Measurements from ENCODE around the gene IRAK1BP1.
"Not testable (repeated sequence)": the region's sequence is repeated elsewhere in the genome, so short reads cannot be mapped to it uniquely, and the experiment has no call there.

The IRAK1BP1 gene

GRCh38 chr6:78867370-78868040, at the start of gene IRAK1BP1:
Gene IRAK1BP1 (plus strand): TSS chr6:78867551. CDS start chr6:78867577, 26 bp downstream.
- peak; percentile 36 to 44 for DNase-seq (ENCODE audit: low read depth in 2 of 2, low spot score in 1 of 2)

DNA sequence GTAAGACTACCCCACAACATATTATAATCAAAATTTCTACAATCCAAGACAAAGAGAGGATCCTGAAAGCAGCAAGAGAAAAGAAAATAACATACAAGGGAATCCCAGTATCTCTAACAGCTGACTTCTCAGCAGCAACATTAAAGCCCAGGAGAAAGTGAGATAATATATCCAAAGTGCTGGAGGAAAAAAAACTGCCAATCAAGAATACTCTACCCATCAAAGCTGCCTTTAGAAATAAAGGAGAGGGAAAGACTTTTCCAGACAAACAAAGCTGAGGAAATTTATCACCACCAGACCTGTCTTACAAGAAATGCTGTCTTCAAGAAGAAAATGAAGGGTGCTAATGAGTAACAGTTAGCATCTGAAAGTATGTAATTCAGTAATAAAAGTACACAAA, 43.3 kb upstream of the IRAK1BP1 start:
- DNase-seq (ENCODE audit: low read depth in 2 of 2, low spot score in 1 of 2), result no peak

DNA sequence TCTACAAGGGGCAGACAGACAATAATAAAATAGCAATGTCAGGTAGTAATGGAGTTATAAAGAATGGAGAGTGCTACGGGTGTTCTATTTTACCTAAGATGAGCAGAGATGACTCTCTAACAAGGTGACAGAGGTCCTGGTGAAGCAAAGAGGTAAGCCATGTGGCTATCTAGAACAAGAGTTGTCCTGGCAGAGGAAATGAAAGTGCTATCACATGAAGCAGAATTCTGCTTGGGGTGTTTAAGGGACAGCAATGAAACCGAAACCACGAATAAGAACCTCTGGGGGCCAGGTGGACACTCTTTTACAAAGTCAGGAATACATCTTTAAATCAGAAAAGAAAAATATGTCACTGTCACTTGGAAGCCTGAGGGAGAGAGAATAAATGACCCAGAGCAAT, 37.9 kb upstream of the IRAK1BP1 start:
- DNase-seq (ENCODE audit: low read depth in 2 of 2, low spot score in 1 of 2), result no peak

GRCh38 chr6:78830805-78831204, 36.5 kb upstream of the IRAK1BP1 start:
- DNase-seq (ENCODE audit: low read depth in 2 of 2, low spot score in 1 of 2), result no peak

DNA sequence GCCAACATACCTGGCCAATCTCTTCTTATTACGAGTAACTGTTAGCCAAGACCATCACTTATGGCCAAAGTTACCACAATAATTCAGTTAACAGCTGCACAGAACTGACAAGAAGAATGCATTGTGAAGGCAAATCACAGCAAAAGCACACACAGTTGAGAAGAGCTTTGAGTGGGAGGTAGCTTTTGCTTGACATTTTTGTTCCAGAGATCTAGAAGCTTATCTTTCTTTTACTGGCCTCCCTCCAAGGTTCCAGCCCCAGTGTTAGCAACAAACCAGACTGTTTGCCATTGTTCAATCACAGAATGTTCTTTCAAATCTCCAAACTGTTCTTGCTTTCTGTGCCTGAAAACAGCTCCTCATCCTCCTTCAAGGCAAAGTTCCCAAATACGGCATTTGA, 35.9 kb upstream of the IRAK1BP1 start:
- no peak for DNase-seq (ENCODE audit: low read depth in 2 of 2, low spot score in 1 of 2)

GRCh38 chr6:78832091-78832808, 35.1 kb upstream of the IRAK1BP1 start:
- no peak for DNase-seq (ENCODE audit: low read depth in 2 of 2, low spot score in 1 of 2)

DNA sequence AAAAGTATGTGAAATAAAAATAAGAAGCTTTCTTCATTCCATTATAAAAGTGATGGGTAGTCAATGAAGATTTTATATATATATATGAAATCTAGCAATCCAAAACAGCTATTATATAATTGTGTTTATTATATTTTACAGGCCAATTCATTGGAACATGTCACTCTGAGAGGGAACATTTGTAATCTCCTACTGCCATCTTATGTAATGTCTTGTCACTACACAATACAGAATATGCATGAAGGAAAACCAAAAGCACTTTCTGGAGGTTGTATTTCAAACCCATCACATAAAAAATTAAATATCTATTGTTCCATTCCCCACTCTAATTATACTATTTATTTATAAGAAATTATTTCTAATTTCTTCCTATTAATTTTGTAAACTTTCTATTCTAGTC, 31.5 kb upstream of the IRAK1BP1 start:
- DNase-seq (ENCODE audit: low read depth in 2 of 2, low spot score in 1 of 2), result no peak

DNA sequence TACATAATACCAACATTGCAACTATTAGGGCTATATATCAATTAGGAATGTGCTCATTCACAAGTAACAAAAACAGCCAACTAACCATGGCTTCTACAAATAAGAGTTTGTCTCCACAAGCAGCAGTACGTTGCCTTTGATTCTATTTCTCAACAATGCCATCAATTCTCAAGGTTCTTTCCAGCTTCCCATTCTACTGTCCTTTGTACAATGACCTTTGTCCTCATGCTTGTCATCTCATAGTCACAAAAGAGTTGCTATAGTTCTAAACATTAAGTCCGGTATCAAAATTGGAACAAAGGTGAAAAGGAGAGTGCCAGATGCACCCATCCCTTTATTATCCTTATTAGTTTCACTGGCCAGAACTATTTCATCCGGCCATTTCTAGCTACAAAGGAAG, 30.8 kb upstream of the IRAK1BP1 start:
- DNase-seq (ENCODE audit: low read depth in 2 of 2, low spot score in 1 of 2), result no peak

- DNase-seq (ENCODE audit: low read depth in 2 of 2, low spot score in 1 of 2), result no peak
These were observed 26.2 kb upstream of the IRAK1BP1 start for GRCh38 chr6:78841111-78841510.

DNA sequence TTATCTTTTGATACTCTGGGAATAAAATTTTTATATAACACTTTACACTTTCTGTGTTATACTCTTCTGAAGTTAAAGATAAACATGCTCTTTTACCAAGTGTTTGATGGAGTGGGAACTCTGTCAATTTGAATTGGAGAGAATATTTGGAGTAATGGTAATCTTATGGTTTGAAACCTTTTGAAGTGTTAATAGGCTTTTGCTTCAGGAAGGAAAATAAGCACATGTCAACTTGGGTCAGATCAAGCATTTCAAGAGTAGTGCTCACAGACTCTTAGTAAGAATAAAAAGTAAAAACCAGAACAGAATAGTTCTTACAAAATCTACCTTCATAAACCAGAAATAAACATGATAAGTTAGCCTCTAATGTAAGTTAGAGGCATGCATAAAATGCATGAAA, 24.4 kb upstream of the IRAK1BP1 start:
- DNase-seq (ENCODE audit: low read depth in 2 of 2, low spot score in 1 of 2), result no peak

DNA sequence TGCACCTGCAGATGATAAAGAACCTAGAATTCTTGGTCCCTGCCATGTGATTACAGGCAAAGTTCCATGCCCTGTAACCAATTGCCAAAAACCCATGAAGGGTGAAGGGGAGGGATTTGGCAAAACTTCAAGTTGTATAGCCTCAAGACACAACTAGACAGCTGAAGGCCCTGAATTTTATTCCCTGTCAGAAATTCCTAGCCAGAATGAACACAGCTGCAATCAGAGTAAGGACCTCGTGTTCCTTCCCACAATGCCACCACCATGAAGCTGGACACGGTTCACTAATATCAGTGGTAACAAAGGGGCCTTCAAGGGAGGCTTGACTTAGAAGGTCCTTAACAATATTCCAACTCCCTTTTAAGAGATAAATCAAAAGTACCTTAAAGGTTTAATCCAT, 22.5 kb upstream of the IRAK1BP1 start:
- no peak for DNase-seq (ENCODE audit: low read depth in 2 of 2, low spot score in 1 of 2)

GRCh38 chr6:78845567-78845966, 21.8 kb upstream of the IRAK1BP1 start:
- no peak for DNase-seq (ENCODE audit: low read depth in 2 of 2, low spot score in 1 of 2)

GRCh38 chr6:78850621-78851020, 16.7 kb upstream of the IRAK1BP1 start:
- no peak for DNase-seq (ENCODE audit: low read depth in 2 of 2, low spot score in 1 of 2)

- no peak for DNase-seq (ENCODE audit: low read depth in 2 of 2, low spot score in 1 of 2)
These were observed 16.2 kb upstream of the IRAK1BP1 start for GRCh38 chr6:78851156-78851555.

DNA sequence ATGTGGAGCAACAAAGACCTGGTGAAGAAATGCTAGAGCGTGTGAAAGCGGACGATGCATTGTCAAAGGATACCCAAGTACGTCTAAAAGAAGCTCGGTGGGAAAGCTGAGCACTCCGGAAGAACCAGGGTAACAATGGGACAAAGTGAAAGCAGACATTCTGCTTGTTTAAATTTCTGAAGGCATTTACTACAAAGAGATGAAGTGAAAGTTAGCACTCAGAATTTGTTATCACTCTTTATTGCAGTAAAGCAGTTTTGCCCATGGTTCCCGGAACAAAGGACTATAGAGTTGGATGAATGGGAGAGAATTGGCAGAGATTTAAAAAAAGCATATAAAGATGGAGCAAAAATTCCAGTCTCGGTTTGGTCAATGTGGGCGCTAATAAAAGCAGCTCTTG, 12.8 kb upstream of the IRAK1BP1 start:
- no peak for DNase-seq (ENCODE audit: low read depth in 2 of 2, low spot score in 1 of 2)

GRCh38 chr6:78858339-78858938, 8.9 kb upstream of the IRAK1BP1 start:
- not testable (repeated sequence) for DNase-seq (ENCODE audit: low read depth in 2 of 2, low spot score in 1 of 2)

- DNase-seq (ENCODE audit: low read depth in 2 of 2, low spot score in 1 of 2), result no peak
These were observed 5.8 kb upstream of the IRAK1BP1 start for GRCh38 chr6:78861509-78861908.

DNA sequence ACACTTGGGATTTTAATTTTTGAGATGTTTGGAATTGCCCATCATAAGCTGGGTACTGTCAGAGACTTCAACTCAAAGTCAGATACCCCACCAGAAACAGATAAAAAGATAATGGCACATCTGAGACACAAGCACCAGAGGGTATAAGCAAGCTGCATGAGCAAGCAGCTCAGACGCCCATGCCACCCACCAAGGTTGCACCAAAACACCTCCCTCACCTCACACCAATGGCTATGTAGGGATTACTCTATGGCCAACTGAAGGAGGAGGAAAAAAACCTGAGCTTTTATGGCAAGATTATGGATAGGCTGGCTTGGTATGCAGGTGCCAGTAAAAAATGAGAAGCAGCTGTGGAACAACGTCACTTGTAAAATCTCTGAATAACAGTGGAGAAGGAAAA, 3.8 kb upstream of the IRAK1BP1 start:
- no peak for DNase-seq (ENCODE audit: low read depth in 2 of 2, low spot score in 1 of 2)

DNA sequence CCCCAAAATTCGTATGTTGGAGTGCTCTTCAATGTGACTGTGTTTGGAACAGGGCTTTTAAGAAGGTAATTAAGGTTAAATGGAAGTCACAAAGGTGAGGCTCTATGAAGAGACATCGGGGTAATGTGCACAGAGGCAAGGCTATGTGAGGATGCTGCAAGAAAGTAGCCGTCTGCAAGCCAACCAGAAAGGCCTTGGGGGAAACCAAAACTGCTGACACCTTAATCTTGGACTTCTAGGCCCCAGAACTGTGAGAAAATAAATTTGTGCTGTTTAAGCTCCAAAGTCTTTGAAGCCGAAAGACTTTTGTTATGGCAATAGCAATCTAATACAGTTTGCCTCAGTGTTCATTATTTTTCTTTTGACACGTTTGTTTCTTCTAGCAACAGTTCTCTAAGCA, 2.4 kb upstream of the IRAK1BP1 start:
- no peak for DNase-seq (ENCODE audit: low read depth in 2 of 2, low spot score in 1 of 2)

DNA sequence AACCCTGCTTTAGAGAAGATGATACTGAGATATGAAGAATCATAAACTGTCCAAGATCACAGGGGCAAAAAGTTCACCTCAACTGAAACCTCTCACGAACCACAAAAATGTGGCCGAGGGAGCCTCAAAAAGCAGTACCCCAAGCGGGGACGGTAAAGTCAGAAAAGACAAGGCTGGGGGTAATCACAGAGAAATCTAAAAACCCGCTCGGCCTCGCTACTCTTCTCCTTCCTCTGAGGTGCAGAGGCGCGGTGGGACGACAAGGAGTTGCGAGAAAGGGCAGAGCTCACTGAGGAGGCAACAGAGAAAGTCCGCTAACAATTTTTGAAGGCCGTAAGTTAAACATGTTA, 356 bp upstream of the IRAK1BP1 start:
- DNase-seq (ENCODE audit: low read depth in 2 of 2, low spot score in 1 of 2), result no peak

DNA sequence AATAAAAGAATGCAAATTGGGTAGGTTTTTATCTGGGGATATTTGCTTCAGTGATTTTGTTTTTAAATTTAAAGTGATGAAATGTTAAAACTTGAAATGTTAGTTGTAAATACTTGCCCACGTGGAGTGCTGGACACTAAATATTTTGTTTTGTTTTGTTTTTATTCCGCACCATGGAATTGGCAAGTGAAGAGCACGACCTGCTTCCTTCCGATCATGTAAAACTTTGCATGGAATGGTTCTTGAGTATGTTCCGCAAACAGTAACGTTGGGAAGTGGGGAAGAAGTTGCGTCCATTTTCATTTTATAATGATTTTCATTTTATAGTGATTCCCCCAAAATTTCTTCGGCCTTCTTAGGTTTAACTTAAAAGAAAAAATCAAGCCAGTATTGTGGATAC, 765 bp downstream of the IRAK1BP1 start:
- no peak for DNase-seq (ENCODE audit: low read depth in 2 of 2, low spot score in 1 of 2)

- no peak for DNase-seq (ENCODE audit: low read depth in 2 of 2, low spot score in 1 of 2)
These were observed 8.2 kb downstream of the IRAK1BP1 start for GRCh38 chr6:78875505-78875904.

DNA sequence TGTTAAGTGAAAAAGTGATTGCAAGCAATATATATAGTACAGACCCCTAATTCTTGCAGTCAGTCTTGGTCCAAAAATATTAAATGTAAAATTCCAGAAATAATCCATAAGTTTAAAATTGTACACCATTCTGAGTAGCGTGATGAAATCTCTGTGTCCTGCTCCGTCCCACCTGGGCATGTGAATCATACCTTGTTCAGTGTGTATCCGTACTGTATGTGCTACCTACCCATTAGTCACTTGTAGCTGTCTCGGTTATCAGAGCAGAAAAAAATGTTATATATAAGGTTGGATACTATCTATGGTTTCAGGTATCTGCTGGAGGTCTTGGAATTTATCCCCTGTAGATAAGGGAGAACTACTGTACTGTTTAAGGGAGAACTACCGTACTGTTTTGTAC, 16.3 kb downstream of the IRAK1BP1 start:
- DNase-seq (ENCODE audit: low read depth in 2 of 2, low spot score in 1 of 2), result no peak

Data from stimulated activated CD8-positive, alpha-beta memory T cell treated with anti-CD3 and anti-CD28 coated beads, Interleukin-4, amount 100 ng/mL, for 4 hours (primary cell).